Esophagus muscularis mucosa (tissue), 3 donors: ENCODE data around the gene MGAT4C.

Source experiments
- CTCF ChIP-seq, 3 experiments: fragments of 200-600 bp in 2 of 3; fragments of 450-650 bp in 1 of 3; sonication (generic) in 2 of 3; IDR thresholded peaks; one replicate each; pipeline ENCODE4 v1.5.1; 2017 to 2019; ENCODE audit warnings: antibody characterized with exemption in 3 of 3, mild to moderate bottlenecking in 2 of 3, moderate library complexity in 1 of 3
- POLR2A ChIP-seq: fragments of 450-650 bp; IDR thresholded peaks from one replicate; pipeline ENCODE4 v1.6.1; 2017; ENCODE audit warnings: antibody characterized with exemption, moderate library complexity, mild to moderate bottlenecking, low read depth
- POLR2AphosphoS5 ChIP-seq, 2 donors: sonication (generic); formaldehyde crosslinking; IDR thresholded peaks; one replicate each; pipeline ENCODE4 v1.6.1; 2017; ENCODE audit warnings: antibody characterized with exemption in 2 of 2

- TF ChIP-seq POLR2A (no peak), CTCF (IDR thresholded peaks at IDR 0.05) (peak; percentile 11 to 55 (median 46)), POLR2AphosphoS5 (IDR thresholded peaks at IDR 0.05) (no peak)
Observed at GRCh38 chr12:85923767-85924331, 332.3 kb downstream of the MGAT4C start.
